Muscle of leg (tissue), 11 donors: ENCODE results near the gene ABHD12B. TPM values are rescaled to one million over a fixed set of nuclear protein-coding genes. Genes with fewer than 3 reads are reported as not detected.
"Not testable (repeated sequence)": the region's sequence is repeated elsewhere in the genome, so short reads cannot be mapped to it uniquely, and the experiment has no call there.

ENCODE experiments used
- DNase-seq: peaks from one replicate; pipeline ENCODE4 v3.0.0; 2013
- H3K27ac ChIP-seq: one replicate; pipeline ENCODE4 v1.5.1; 2013; ENCODE audit warnings: mild to moderate bottlenecking, low read length, control low read depth
- H3K27me3 ChIP-seq: one replicate; pipeline ENCODE4 v1.6.1; 2013; ENCODE audit warnings: low read length; ENCODE audit not compliant: control insufficient read depth, insufficient read depth
- H3K36me3 ChIP-seq: one replicate; pipeline ENCODE4 v1.6.1; 2013; ENCODE audit warnings: low read length; ENCODE audit not compliant: control insufficient read depth, insufficient read depth
- H3K4me1 ChIP-seq: one replicate; pipeline ENCODE4 v1.6.1; 2013; ENCODE audit warnings: low read length; ENCODE audit not compliant: control insufficient read depth, insufficient read depth
- H3K4me3 ChIP-seq: one replicate; pipeline ENCODE4 v1.5.1; 2013; ENCODE audit warnings: low read length, control low read depth
- H3K9me3 ChIP-seq: replicated peaks from 2 replicates; pipeline ENCODE4 v1.6.1; 2013; ENCODE audit warnings: low read depth, low read length; ENCODE audit not compliant: control insufficient read depth
- WGBS: methylation state at CpG from one replicate; pipeline ENCODE4 v1.1.5; 2013; ENCODE audit warnings: missing lambda C conversion rate; ENCODE audit not compliant: insufficient coverage; 5-methylcytosine and 5-hydroxymethylcytosine counted together
- polyA plus RNA-seq, 8 donors: library from polyadenylated mRNA; unstranded; fragments of 120-200 nt; gene quantifications; one replicate each; pipeline versions ENCODE4 v1.2.1 to v1.2.3, GENCODE V29; 2013; ENCODE audit warnings: inconsistent platforms in 1 of 8, low replicate concordance in 1 of 8; ENCODE audit not compliant: insufficient read length in 8 of 8, insufficient read depth in 1 of 8
- total RNA-seq: library from RNA; stranded (reverse); fragments of 120-200 nt; gene quantifications from one replicate; pipeline ENCODE4 v1.2.4, GENCODE V29; 2013

The ABHD12B gene
- total and polyA plus RNA-seq, 9 donors, result 0.49 to 1.7 (median 1.3) TPM; not detected in 1

DNA sequence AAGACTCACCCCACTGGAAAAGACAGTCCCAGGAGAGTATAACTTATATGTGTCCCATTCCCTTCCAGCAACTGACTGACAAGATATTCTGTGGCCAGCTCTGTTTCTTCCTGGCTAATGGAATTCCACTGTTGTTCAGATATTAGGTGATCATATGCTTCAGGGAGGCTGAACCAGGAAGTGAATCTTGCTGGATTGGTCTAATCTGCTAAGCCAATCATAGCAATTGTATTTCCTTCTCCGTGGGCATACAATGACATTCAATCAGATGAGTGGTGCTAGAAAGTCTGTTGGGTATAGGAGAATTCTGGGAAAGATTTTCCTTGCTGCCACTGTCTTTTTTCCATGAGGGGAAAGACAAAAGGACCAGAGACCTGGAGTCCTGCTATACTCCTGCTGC, 60.3 kb downstream of the ABHD12B start:
- Histone ChIP-seq H3K27me3 (no peaks in the 10 kb centered on the region), H3K36me3 (peaks cover 3% of the 10 kb centered on the region), H3K4me1 (no peaks in the 10 kb centered on the region), H3K27ac (no peak overlapping the region), H3K4me3 (no peak overlapping the region), H3K9me3 (no peaks in the 10 kb centered on the region)
- peak; percentile 35 for DNase-seq
- no CpG with 5 or more reads among the region's 1 CpG for WGBS

DNA sequence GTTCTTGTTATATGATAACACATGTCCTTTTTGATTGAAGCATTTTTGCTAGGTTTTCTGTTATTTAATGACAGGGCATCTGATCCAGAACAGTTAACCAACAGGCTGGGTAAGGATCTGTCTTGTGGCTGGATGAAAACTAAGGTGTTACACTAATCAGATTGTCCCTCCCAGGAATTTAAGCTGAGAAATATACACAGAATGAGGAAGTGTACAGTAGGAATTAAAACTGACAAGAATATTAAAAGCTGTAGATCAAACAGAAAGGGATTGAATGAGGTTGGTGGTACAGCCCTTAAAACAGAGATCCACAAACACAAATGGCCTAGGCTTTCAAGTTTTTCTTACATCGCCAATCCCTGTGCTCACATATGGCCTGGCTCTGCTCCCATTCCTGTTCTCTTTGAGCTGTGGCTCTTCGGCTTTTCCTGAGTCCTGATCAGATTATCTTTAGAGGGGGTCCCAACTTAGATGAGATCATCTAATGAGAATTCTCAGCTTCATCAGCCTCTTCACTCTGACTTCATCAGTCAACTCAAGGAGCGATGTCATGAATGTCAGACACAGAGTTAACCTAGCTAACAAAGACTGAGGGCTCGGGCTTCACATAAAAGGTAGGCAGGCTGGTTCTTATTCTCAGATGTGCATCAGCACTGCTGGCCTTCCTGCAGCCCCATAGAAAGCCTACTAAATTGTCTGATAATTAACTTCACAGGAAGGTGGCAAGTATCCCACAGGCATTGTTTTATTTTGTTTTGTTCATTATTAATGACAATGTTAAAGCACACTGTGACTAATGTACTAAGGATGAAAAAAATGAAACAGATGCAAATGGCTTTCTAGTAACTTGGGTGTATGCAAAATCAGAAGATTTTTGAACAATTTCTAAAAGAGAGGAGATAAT, 61.0 kb downstream of the ABHD12B start:
- peaks cover 3% of the 10 kb centered on the region for H3K36me3 ChIP-seq
- WGBS, result 67% methylated on average over 1 of the region's 4 CpGs

DNA sequence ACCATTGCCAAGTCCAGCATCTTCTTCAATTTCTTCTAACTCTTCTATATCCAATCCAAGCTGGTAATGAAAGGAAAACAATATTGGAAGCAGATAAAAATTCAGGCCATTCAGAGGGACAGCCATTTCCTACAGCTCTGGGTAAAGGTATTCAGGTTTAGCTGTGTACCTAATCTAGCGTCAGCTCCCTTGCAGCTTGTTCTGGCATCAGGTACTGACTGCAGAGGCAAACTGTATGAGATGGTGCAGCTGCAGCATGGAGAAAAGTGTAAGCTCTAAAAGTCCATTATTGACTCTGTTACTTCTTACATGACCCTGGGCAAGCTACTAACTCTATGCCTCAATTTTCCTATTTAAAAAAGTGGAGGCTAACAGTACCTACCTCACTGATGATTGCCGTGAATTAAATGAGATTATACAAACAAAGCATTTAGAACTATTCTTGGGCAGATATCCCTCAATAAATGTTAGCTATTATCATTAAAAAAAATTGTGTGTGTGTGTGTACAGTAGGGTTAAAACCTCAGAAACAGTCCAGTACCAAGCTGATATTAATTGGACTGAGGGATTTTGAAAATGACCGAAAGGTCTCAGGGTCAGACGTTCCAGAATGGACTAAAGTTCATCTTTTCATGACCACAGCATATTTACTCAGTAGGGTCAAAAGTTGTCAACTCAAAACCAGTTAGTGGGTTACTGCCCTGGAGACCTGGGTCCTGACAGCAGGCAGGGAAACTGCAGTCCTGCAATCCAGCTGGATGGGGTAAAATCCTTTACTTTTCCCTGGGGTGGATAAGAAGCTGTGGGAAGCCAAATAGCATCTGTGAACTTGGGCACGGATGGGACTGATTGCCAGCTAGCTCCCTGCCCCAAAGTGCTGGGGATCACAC, 63.5 kb downstream of the ABHD12B start:
- 60% methylated on average over 1 of the region's 5 CpGs for WGBS
- no peak overlapping the region for H3K4me3 ChIP-seq
- no peaks in the 10 kb centered on the region for H3K4me1 ChIP-seq
- DNase-seq, result no peak
- H3K27me3 ChIP-seq, result no peaks in the 10 kb centered on the region
- no peak overlapping the region for H3K27ac ChIP-seq
- peaks cover 3% of the 10 kb centered on the region for H3K36me3 ChIP-seq
- H3K9me3 ChIP-seq, result no peaks in the 10 kb centered on the region

More for the DNA sequence above, 61.0 kb downstream of the ABHD12B start:
- DNase-seq, result no peak
- no peak overlapping the region for H3K27ac ChIP-seq
- H3K9me3 ChIP-seq, result no peaks in the 10 kb centered on the region
- no peak overlapping the region for H3K4me3 ChIP-seq
- H3K4me1 ChIP-seq, result no peaks in the 10 kb centered on the region
- no peaks in the 10 kb centered on the region for H3K27me3 ChIP-seq

DNA sequence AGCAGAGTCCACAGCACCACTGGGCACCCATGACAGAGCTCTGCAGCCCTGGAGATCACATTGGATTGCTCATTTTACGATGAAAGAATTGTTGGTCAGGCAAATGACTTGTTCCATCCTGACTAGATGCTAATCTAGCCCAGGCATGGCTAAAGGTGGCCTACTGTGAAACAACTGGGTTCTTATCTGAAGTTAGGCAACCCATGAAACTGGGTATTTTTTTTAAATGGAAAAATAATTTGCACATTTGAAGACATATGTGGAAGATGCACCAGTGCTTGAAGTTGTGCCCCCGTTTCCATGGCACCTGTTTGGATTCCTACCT, 64.1 kb downstream of the ABHD12B start:
- Histone ChIP-seq H3K4me3 (no peak overlapping the region), H3K9me3 (no peaks in the 10 kb centered on the region), H3K36me3 (peaks cover 3% of the 10 kb centered on the region), H3K4me1 (no peaks in the 10 kb centered on the region), H3K27ac (no peak overlapping the region), H3K27me3 (no peaks in the 10 kb centered on the region)
- DNase-seq, result no peak
- WGBS, result 100% methylated on average over 1 of the region's 2 CpGs

DNA sequence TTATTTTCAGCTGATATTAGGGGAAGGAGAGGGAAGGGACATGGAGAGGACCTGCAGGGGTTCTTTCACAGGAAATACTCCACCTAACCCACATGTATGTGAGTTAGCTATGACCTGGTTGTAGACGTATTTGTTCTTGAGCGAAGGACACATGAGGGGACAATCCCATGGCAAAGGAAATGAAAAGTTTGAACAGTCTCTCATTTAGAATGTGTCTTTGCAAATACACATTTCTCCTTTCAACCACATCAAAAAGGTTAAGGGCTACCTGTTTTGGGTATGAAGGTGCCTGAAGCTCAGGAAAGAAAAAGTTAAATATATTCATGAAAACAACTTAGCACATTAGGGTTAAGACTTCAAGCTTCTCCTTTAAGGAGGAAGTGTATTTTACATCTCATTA, 65.0 kb downstream of the ABHD12B start:
- Histone ChIP-seq H3K27me3 (no peaks in the 10 kb centered on the region), H3K9me3 (no peaks in the 10 kb centered on the region), H3K36me3 (no peaks in the 10 kb centered on the region), H3K4me1 (no peaks in the 10 kb centered on the region), H3K4me3 (no peak overlapping the region), H3K27ac (no peak overlapping the region)
- WGBS, result no CpG with 5 or more reads among the region's 2 CpGs
- no peak for DNase-seq

DNA sequence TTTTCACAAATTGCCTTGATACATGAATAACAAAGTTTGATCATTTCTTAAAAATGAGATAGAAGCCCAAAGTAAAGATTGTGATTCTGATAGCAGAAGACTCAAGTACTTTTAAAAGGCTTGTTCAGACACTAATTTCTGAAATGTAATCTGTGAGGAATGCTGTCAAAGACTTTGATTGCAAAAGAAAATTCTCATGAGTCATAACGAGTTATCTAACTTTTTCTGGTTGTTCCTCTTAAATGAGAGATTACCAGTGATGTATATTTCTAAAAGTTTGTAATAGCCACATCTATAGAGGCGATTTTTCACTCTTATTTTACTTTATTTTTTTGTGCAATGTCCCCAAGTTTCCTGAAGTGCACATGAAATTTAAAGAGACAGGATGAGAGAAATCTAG, 65.5 kb downstream of the ABHD12B start:
- Histone ChIP-seq H3K27me3 (no peaks in the 10 kb centered on the region), H3K27ac (no peak overlapping the region), H3K4me3 (no peak overlapping the region), H3K4me1 (no peaks in the 10 kb centered on the region), H3K36me3 (no peaks in the 10 kb centered on the region), H3K9me3 (no peaks in the 10 kb centered on the region)
- WGBS, result no CpG with 5 or more reads among the region's 2 CpGs
- DNase-seq, result no peak

DNA sequence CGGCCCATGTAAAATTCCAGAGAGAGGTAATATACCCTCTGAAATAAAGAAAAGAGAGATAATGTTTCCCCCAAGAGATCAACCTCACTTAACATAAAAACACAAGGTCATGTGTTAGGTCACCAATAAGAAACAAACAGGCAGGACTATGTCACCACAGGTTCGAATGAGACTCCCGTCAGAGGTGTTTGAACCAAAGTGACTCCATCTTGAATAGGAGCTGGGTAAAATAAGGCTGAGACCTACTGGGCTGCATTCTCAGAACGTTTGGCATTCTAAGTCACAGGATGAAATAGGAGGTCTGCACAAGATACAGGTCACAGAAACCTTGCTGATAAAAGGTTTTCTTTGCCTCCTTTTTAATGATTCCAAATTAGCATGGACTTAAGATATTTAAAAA, 65.9 kb downstream of the ABHD12B start:
- H3K4me1 ChIP-seq, result no peaks in the 10 kb centered on the region
- H3K9me3 ChIP-seq, result no peaks in the 10 kb centered on the region
- H3K4me3 ChIP-seq, result no peak overlapping the region
- no peaks in the 10 kb centered on the region for H3K36me3 ChIP-seq
- no peak overlapping the region for H3K27ac ChIP-seq
- no peaks in the 10 kb centered on the region for H3K27me3 ChIP-seq
- 79% methylated on average over 2 of the region's 4 CpGs for WGBS
- DNase-seq, result no peak

DNA sequence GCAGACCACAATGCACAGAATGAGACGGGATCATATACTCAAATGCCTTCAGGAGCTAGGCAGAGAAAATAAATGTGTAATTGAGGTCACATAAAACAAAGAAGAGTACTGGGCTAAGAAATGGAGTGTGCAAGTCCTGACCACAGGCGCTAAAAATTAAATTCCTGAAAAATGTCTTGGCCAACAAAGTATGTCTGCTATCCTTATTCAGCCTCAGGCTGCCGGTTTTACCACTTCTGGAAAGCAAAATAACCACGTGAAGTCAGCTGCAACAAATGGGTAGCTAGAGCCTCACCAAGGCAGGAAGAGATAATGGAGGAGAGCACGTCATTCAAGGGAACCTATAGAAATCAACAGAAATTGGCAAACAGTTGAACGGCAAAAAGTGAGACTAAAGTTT, 69.3 kb downstream of the ABHD12B start:
- DNase-seq, result no peak
- H3K27me3 ChIP-seq, result peaks cover 7% of the 10 kb centered on the region
- H3K4me3 ChIP-seq, result no peak overlapping the region
- no peak overlapping the region for H3K27ac ChIP-seq
- WGBS, result 74% methylated on average over 6 of the region's 6 CpGs
- peaks cover 11% of the 10 kb centered on the region for H3K4me1 ChIP-seq
- H3K9me3 ChIP-seq, result no peaks in the 10 kb centered on the region
- H3K36me3 ChIP-seq, result no peaks in the 10 kb centered on the region

DNA sequence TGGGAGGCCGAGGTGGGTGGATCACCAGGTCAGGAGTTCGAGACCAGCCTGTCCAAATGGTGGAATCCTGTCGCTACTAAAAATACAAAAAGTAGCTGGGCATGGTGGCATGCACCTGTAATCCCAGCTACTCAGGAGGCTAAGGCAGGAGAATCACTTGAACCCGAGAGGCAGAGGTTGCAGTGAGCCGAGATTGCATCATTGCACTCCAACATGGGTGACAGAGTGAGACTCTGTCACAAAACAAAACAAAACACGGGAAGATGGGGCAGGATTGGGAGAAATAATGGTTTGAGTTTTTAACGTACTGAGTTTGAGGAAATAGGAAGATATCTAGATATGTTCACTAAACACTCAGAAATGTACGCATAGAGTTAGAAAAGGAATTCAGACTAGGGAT, 69.8 kb downstream of the ABHD12B start:
- H3K4me3 ChIP-seq, H3K9me3 ChIP-seq, DNase-seq, H3K36me3 ChIP-seq, H3K27me3 ChIP-seq, H3K27ac ChIP-seq: not testable (repeated sequence)
- peaks cover 11% of the 10 kb centered on the region for H3K4me1 ChIP-seq
- 90% methylated on average over 3 of the region's 8 CpGs for WGBS

DNA sequence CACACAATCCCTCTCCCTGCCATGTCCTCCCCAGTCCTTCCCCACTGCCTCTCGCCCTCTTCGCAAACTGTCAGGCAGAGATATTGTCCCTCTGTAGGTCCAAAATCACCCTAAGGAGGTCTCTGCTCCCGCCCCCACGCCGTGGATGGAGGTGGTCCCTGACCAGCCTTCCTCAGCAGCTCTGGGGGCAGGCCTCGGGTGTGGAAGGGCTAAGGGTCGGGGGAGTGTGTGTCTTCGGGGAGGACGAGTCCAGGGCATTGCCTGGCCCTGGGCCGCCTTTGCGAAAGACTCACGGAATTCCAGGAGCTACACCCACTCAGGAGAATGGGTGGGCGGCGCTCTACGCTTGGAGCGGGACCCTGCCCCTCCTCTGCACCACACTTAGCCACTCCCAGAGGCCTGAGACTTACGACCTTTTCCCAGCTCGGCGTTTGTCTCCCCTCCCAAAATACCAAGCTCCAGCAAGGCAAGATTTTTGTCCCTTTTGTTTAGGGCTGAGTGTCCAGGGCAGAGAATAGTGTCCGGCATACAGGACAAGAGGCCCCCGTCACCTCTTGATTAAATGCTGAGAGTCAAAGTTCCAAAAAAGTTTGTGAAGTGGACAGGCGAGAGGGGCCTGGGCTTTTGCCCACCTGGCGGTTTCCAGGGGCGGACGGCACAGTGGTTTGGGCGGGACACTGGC, 71.5 kb downstream of the ABHD12B start:
- H3K4me1 ChIP-seq, result peaks cover 11% of the 10 kb centered on the region
- DNase-seq, result peak; percentile 44
- peaks cover 7% of the 10 kb centered on the region for H3K27me3 ChIP-seq
- H3K27ac ChIP-seq, result peak overlapping the region; percentile 4
- H3K4me3 ChIP-seq, result peak overlapping the region; percentile 69
- no peaks in the 10 kb centered on the region for H3K9me3 ChIP-seq
- H3K36me3 ChIP-seq, result no peaks in the 10 kb centered on the region
- 3% methylated on average over 17 of the region's 26 CpGs for WGBS
